ENCODE measurements around the gene TIPIN.
"Not testable (repeated sequence)": the region's sequence is repeated elsewhere in the genome, so short reads cannot be mapped to it uniquely, and the experiment has no call there.

Gene TIPIN

GRCh38 chr15:66381376-66381775, 24.9 kb upstream of the TIPIN start:
- DNase-seq: not testable (repeated sequence)

- DNase-seq: no peak
Measured at GRCh38 chr15:66378814-66379430, 22.4 kb upstream of the TIPIN start.

- DNase-seq: no peak
Measured at GRCh38 chr15:66374179-66374578, 17.7 kb upstream of the TIPIN start.

- peak in 1 of 6 experiments; percentile 7 for DNase-seq
Measured at GRCh38 chr15:66369773-66370651, 13.5 kb upstream of the TIPIN start.

- DNase-seq: no peak
Measured at GRCh38 chr15:66364944-66365528, 8.6 kb upstream of the TIPIN start.

GRCh38 chr15:66362776-66363175, 6.3 kb upstream of the TIPIN start:
- no peak for DNase-seq

- DNase-seq: not testable (repeated sequence)
Measured at GRCh38 chr15:66361745-66362460, 5.4 kb upstream of the TIPIN start.

- no peak for DNase-seq
Measured at GRCh38 chr15:66359740-66360139, 3.3 kb upstream of the TIPIN start.

GRCh38 chr15:66356077-66356358, 467 bp downstream of the TIPIN start:
- no peak for DNase-seq

GRCh38 chr15:66348530-66348929, 8.0 kb downstream of the TIPIN start:
- not testable (repeated sequence) for DNase-seq

GRCh38 chr15:66328771-66329170, 27.7 kb downstream of the TIPIN start:
- DNase-seq: no peak

- no peak for DNase-seq
Measured at GRCh38 chr15:66327736-66328135, 28.7 kb downstream of the TIPIN start.

GRCh38 chr15:66326051-66326450, 30.4 kb downstream of the TIPIN start:
- DNase-seq: no peak

GRCh38 chr15:66323312-66323928, 33.1 kb downstream of the TIPIN start:
- DNase-seq: no peak

GRCh38 chr15:66312144-66312543, 44.3 kb downstream of the TIPIN start:
- DNase-seq: no peak

GRCh38 chr15:66310786-66311185, 45.7 kb downstream of the TIPIN start:
- no peak for DNase-seq

- DNase-seq: no peak
Measured at GRCh38 chr15:66309828-66310227, 46.7 kb downstream of the TIPIN start.

GRCh38 chr15:66308531-66308930, 48.0 kb downstream of the TIPIN start:
- no peak for DNase-seq

- no peak for DNase-seq
Measured at GRCh38 chr15:66306381-66306780, 50.1 kb downstream of the TIPIN start.

- not testable (repeated sequence) for DNase-seq
Measured at GRCh38 chr15:66304425-66304824, 52.1 kb downstream of the TIPIN start.

GRCh38 chr15:66302489-66303278, 53.8 kb downstream of the TIPIN start:
- no peak for DNase-seq

- DNase-seq: no peak
Measured at GRCh38 chr15:66298803-66299251, 57.7 kb downstream of the TIPIN start.
